HG03520 (cell line): ENCODE data around the gene CYTH4.

Source experiments
- ATAC-seq: cut with Tn5 transposase; IDR thresholded peaks from one replicate; pipeline ENCODE4 v1.9.1; 2021; ENCODE audit warnings: mild to moderate bottlenecking, moderate library complexity; ENCODE audit not compliant: unreplicated experiment

The CYTH4 gene

DNA sequence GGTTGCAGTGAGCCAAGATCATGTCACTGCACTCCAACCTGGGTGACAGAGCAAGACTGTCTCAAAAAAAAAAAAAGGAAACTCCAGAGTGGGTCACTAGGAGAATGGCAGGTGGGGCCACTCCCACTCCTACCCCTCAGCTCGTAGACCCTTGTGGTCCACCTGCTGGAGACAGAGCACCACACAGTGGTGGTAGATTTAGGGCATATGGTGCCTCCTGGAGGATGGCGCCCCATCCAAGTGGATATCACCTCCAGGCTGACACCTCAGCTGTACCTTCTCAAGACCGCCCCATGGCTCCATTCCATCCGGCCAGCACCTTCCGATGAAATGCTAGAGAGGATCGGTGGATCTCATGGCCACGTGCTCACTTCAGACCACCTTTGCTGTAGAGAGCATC, 6.2 kb downstream of the CYTH4 start:
- ATAC-seq: no peak

DNA sequence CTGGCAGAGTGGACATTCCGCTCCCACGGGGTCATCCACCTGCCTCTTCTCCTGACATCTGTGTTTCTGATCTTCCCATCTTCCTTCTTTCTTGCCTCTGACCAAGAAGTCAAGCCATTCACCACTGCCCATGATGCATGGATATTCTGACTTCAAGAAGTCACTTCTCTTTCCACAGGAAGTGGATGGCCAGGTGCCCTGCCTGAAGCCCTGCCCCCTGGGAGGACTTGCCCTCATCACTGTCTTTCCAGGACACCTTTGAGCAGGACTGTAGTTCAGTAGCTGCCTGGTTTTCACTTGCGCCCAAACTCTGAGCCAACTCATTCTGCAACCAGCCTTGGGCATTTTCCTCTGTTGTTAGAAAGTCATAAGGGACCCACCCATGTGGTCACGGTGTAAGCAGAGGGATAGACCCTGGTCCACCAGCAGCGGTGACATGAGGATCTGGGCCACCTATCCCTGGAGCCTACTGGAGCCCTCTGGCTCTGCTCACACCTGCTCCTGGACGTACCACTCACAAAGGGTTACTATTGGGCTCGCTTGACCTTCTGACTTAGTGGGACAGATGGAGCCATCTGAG, 6.9 kb downstream of the CYTH4 start:
- ATAC-seq: no peak

DNA sequence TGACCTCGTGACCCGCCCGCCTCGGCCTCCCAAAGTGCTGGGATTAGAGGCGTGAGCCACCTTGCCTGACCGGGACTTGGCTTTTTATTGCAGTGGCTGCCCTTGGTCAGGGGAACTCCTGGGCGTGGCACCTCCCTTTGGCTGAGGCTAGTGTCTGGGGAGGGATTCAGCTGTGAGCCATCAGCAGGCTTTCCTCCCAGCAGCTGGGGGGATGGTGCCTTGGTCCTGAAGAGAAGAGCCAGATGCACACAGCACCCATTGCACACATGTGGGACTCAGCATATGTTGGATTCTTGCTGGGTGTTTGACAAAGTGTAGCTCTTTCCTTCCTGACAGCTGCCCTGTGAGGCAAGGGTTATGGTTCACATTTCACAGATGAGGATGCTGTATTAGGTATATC, 8.4 kb downstream of the CYTH4 start:
- no peak for ATAC-seq

DNA sequence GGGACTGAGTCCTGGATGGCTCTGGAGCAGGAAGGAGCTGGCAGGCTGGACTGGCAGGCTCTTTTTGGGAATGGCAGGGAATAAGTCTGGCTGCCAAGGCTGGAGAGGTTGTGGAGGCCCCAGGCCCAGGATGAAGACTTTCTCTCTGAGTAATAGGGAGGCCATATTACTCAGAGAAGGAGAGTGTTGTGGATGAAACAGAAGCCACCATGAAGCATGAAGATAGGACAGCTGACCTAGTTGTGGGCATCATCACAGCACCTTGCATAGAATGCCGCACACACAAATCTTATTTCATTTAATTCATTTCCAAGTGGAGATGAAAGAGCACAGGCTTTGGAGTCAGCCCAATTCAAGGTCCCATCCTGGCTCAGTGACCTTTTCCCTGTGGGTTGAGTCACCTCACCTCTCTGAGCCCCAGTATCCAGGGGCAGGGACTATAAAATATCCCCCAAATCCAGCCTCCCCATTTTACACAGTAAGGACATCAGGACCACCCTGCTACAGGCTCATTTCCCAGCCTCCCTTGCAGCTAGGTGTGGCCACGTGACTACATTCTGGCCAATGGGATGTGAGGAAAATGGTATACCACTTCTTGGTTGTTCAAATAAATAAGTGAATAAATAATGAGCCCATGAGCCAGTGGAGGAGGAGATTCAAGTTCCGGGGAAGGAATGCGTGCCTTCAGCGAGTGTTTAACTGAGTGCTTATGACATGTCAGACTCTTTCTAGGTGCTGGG, 9.4 kb downstream of the CYTH4 start:
- no peak for ATAC-seq

DNA sequence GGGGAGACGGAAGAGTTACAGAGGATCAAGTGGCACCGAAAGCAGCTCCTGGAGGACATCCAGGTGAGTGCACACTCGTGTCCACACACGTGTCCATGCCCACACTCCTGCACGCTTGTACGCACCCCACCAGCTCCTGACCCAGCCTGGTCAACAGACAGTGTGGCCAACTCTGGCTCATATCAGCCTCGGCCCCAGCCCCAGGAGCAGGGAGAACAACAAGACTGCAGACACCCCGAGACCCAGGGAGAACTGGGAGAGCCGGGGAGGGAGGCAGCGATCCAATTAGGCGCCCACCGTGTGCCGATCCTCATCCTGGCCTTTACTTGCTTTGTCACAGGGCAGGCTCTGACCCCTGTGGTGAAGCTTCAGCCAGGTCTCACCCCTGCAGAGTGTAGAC, 10.3 kb downstream of the CYTH4 start:
- no peak for ATAC-seq

DNA sequence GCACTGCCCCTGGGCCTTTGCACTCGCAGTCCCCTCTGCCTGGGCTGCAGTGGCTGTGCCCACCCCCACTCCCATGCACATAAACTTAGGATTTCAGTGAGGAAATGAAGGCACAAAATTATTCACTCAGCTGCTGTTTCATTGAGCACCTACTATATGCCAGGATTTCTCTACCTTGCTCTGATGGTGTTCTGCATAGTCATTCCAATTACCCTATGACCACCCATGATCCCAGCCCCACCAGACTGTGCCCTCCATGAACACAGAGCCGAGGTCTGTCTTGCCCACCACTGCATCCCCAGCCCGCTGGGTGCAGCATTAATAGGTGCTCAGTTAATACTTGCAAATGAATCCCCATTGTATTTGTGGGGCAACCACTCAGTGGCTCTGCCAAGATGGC, 10.9 kb downstream of the CYTH4 start:
- ATAC-seq: no peak

DNA sequence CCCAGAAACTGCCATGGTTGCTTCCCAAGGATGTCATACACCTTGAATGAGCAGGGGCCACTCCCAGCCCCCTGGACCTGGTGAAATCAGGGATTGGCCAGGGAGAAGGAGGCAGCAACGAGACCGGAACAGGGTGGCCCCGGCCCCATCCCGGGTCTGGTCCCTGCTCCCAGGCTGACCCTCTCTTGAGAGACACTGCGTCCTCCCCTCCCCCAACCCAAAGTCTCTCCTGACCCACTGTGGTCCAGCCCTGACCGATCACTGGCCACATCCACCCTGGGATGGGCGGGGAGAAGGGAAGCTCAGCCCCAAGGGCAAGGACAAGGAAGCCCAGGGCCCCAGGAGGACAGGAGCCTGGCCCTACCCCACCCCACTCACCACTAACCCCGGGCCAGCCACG, 12.4 kb downstream of the CYTH4 start:
- no peak for ATAC-seq

DNA sequence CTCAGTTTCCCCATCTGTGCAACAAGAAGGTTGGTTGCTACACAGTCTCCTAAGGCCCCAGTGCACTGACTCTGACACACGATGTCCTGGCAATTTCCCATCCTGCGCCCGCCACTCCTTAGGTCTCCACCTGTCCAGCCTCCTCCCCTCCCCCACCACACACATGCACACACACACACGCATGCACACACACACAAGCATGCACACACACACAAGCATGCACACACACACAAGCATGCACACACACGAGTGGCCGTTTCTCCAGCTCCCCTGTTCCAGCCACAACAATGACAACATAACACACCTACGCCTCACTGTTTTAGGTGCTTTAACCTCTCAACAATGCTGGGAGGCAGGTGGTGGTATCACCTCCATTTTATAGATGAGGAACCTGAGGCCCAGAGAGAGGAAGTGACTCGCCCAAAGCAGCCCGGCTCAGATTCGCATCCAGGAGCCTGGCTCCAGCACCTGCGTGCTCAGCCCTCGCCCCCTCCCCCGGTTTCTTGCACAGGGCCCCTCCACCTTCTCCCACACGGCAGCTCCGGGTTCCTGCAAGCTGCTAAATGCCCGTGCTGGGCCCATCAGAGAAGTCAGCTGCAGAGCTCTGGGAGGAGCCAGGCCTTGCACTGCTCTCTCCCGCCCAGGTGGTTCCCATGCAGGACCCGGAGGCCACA, 13.0 kb downstream of the CYTH4 start:
- no peak for ATAC-seq

DNA sequence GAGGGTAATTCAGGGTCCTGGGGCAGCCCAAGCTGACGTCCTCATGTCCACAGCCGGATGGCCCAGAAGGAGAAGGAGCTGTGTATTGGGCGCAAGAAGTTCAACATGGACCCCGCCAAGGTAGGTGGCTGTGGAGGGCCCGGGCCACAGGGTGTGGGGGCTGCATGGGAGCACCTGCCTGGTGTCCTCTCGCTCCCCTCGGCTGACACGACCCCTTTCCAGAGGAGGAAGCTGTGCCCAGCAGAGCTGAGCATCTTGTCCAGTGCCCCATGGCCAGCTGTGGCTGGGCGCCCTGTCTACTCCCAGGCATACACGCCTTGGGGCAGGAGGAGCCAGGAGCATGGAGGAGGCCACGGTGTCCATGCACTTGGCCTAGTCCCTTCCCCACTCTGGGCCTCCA, 13.6 kb downstream of the CYTH4 start:
- ATAC-seq: no peak

DNA sequence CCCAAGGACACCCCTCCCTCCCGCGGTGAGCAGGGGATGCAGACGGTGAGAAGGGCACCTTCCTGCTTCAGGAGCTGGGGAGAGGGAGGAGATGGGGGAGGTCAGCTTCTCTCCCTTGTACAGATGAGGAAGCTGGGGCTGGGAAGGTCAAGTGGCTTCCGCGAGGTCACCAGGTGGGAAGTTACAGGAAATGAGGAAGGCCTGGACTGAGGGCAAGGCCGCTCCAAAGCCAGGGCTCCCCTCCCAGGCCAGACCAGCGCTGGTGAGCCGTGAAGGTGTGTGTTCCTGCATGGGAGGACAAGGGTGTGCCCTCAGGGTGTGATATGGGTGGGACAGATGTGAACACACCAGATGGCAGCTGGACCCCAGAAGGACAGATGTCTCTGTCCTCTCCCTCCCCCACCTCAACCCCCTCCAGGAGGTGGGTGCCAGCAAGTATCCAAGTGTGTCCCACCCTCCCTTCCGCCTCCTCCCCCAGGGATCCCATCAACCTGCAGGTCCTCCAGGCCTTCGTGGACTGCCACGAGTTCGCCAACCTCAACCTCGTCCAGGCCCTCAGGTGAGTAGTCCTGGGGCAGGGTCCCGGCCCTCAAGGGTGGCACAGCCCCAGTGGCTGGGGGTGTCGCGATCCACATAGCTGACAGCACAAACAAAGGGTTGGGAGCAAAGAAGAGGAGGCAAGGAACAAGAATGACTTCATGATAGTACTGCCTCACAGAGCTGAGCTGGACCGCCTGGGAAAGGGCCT, 16.6 kb downstream of the CYTH4 start:
- no peak for ATAC-seq

DNA sequence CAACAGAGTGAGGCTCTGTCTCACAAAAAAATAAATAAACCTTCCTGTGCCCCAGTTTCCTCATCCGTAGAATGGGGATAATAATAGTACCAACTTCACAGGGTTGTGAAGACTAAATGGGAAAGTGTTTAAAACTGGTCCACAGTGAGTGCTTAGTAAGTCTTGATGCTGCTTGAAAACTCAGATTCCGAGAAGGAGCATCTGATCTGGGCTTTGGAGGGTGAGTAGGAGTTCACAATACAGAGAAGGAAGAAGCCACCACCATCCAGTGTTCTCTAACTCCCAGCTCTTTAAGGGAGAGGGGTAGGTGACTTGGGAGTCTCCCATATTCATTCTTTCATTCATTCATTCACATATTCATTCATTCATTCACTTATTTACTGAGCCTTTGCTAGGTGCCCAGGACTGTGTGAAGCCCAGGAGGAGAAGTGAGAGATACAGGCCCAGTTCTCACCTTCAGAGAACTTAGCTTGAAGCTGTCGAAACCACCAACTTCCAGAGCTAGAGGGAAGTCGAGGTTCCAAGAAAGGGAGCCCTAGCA, 17.7 kb downstream of the CYTH4 start:
- no peak for ATAC-seq

DNA sequence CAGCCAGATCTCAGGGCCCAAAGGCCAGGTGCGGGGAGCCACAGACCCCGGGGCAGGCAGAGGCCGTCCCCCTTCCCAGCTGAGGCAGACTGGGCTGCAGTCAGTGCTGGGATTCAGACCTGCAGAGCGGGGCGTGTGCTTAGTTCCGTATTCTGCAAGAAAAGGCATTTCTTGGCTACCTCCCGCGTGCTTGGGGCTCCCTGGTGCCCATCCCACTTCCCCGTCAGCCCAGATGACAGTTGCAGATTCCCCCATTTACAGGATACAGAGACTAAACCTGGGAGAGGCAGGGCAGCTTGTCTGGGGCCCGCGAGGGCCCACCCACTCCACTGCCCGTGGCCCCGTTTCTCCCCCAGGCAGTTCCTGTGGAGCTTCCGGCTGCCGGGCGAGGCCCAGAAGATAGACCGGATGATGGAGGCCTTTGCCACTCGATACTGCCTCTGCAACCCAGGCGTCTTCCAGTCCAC, 18.3 kb downstream of the CYTH4 start:
- ATAC-seq: no peak

DNA sequence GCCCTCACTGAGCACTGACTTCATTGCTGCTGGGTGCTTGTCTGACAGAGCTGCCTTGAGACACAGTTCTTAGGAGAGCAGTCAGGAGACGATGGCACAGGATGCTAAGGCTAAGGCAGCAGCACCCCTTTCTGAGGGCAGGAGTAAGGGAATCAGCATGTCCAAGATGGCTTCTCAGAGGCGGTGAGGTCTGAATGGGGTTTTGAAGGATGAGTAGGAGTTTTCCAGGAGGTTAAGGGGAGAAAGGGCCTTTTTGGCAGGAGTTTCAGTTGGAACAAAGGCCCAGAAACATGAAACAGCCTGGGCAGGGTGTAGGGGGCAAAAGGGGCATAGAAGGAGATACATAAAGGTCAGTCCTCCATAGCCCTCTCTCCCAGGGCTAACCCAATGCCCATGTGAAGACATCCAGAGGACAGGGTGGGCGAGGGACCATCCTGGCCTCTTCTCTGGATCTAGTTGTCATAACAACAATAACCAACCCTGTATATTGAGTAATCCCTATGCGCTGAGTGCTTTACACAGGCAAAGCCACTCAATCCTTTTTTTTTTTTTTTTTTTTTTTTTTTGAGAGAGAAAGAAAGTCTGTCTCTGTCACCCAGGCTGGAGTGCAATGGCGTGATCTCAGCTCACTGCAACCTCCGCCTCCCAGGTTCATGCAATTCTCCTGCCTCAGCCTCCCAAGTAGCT, 19.0 kb downstream of the CYTH4 start:
- no peak for ATAC-seq

DNA sequence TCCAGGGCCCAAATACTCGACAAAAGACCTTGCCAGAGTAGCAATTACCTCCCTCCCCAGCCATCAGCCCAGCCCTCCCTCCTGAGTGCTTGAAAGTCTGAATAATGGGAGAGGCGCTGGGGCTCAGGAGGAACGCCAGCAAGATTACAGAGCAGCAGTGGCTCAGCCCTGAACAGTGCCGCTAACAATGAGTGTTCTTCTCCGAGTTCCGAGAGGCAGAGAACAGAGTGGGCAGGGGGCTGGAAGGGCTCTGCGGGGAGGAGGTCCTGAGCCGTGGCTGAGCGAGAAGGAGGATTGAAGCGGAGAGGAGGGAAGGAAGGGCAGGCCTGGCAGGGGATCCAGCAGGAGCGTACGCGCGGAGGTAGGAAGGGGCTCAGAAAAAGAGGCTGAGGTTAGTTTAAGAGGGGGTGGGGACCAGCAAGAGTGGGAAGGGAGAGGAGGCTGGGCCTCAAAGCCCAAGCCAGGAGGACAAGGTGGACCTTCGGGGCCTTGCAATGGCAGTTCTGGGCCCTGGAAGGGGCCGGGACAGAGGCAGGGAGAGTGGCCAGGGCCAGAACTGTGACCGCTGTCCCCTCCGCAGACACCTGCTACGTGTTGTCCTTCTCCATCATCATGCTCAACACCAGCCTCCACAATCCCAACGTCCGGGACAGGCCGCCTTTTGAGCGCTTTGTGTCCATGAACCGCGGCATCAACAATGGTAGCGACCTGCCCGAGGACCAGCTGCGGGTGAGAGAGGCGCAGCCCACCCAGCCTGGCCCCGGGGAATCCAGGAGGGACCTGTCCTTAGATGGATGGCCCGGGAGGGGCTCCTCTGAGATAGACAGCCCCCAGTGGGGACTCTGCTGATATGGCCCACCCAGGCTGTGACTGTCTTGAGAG, 20.6 kb downstream of the CYTH4 start:
- ATAC-seq: no peak

DNA sequence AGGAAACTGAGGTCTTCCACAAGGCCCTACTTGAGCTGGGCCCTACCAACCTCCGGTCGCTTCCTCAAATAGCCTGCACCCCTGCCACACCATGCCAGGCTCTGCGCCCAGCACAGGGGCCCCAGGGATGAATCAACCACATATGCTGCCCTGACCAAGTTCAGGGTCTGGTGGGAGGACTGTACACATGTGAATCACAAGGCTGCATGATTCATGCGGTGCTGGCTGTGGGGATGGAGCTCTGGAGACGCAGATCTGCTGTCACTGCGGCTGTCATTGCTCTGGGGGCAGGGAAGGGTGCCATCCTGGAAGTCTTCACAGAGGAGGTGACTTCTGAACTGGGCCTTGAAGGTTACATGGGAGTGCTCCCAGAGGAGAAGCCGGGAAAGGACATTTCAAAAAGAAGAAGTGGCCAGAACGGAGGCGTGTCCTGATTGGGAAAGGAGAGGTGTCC, 21.5 kb downstream of the CYTH4 start:
- ATAC-seq: no peak

DNA sequence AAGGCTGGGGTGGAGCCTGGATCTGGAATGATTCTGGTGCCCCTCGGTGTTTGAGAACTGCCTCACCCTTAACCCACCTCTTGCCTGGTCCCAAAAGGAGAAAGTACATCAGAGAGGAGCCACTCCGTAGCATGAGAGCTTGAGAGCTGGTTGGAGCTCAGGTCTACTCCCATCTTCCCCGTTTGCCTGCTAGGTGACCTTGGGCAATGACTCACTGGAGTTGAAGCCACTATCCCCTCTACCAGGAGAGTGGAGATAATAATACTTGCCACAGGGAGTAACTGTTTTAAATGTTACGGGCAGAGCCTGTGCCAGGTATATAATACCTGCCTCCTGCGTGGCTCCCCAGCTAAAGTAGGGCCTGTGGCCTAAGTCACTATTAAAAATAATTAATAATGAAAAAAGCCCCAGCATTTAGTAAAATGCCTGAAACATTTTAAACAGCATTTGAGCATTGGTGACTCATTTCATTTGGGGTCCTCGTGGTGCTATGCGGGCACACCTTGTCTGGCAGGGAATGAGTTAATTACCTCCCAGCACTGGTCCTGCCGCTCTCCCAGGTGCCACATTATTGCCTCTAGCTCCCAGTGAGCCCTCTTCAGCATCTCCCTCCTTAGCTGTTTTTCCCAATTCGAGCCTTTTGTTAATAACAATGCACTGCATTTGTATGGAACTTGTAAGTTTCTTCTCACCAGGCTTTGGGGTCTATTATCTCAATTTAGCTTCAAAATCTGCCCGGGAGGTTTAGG, 22.5 kb downstream of the CYTH4 start:
- ATAC-seq: no peak

DNA sequence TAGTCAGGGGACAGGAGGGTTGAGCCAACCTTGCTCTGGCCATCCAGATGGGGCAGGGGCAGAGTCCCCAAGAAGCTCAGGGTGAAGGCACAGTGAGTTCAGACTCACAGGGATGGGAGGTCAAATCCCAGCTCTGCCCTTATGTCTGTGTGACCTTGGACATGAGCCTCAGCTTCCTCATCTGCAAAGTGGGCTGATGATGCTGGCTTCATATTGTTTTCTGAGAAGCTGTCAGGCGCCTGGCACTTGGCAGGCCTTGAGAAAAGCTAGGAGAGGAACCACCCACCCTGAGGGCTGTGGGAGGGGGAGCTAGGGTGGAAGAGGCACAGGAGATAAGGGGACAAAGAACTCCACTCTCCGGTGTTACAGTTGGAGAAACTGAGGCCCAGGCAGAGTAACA, 23.6 kb downstream of the CYTH4 start:
- no peak for ATAC-seq

DNA sequence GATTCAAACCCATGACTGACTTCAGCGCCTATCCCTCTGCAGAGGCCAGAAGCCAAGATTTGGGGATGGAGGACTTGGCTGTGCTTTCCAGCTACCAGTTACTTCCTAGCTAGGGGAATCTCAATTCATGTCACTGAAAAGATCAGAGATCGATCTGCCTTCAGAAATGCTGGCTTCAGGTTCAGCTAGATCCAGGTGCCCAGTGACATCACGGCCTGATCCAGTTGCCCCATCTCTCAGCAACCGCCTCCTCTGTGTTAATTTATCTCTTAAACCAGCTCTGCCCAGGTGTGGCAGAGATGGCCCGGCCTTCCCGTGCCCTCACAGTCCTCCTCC, 24.2 kb downstream of the CYTH4 start:
- no peak for ATAC-seq
